ENCODE data around the gene TMEM41B. TPM values are rescaled to one million over a fixed set of nuclear protein-coding genes. Genes with fewer than 3 reads are reported as not detected.
A peak's percentile ranks its signal among the peaks of the same experiment; 100 is the strongest.

TMEM41B gene
- total RNA-seq, 1 donor from 2014 or later: 43.6 TPM

DNA sequence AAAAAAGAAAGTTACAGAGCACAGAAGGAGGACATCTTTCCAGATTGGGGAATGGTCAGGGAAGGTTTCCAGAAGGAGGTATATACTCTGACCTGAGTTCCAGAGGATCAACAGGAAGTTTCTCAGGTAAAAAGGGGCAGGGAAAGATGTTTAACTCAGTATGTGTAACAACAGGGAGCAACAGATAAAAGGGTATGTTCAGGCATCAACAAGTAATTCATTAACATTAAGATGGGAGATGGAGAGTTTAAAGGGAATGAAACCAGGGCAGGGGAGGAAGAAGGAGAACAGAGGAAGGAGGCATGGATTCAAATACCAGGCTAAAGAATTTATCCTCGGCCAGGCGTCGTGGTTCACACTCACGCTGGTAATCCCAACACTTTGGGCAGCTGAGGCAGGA, 46.7 kb downstream of the TMEM41B start:
- peaks cover 12% of the 10 kb centered on the region for H3K9me3 Mint-ChIP-seq (ENCODE audit: unreplicated experiment)
- DNase-seq: no peak
- H3K27ac Mint-ChIP-seq (ENCODE audit: unreplicated experiment): no peak overlapping the region
- no peaks in the 10 kb centered on the region for H3K36me3 Mint-ChIP-seq (ENCODE audit: unreplicated experiment)
- peaks cover 13% of the 10 kb centered on the region for H3K27me3 Mint-ChIP-seq (ENCODE audit: unreplicated experiment)
- H3K4me3 Mint-ChIP-seq (ENCODE audit: unreplicated experiment): no peak overlapping the region
- TF ChIP-seq, protein P1, sequence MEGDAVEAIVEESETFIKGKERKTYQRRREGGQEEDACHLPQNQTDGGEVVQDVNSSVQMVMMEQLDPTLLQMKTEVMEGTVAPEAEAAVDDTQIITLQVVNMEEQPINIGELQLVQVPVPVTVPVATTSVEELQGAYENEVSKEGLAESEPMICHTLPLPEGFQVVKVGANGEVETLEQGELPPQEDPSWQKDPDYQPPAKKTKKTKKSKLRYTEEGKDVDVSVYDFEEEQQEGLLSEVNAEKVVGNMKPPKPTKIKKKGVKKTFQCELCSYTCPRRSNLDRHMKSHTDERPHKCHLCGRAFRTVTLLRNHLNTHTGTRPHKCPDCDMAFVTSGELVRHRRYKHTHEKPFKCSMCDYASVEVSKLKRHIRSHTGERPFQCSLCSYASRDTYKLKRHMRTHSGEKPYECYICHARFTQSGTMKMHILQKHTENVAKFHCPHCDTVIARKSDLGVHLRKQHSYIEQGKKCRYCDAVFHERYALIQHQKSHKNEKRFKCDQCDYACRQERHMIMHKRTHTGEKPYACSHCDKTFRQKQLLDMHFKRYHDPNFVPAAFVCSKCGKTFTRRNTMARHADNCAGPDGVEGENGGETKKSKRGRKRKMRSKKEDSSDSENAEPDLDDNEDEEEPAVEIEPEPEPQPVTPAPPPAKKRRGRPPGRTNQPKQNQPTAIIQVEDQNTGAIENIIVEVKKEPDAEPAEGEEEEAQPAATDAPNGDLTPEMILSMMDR (IDR thresholded peaks at IDR 0.05; ENCODE audit: partially characterized antibody, unreplicated experiment): no peak
- H3K4me1 Mint-ChIP-seq (ENCODE audit: low read depth, unreplicated experiment): peaks cover 7% of the 10 kb centered on the region

DNA sequence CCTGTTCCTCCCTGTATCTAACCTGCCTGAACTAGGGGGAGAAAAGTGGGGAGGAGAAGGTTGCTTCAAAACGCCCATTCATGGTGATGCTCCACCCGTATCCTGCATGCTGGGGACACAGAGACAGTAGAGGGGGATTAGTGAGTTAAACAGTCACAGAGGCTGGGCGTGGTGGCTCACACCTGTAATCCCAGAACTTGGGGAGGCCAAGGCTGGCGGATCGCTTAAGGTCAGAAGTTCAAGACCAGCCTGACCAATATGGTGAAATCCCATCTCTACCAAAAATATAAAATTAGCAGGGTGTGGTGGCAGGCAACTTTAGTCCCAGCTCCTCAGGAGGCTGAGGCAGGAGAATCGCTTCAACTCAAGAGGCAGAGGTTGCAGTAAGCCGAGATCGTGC, 47.5 kb downstream of the TMEM41B start:
- Mint-ChIP-seq H3K27me3 (ENCODE audit: unreplicated experiment) (peaks cover 13% of the 10 kb centered on the region), H3K9me3 (ENCODE audit: unreplicated experiment) (peaks cover 12% of the 10 kb centered on the region), H3K27ac (ENCODE audit: unreplicated experiment) (no peak overlapping the region), H3K4me1 (ENCODE audit: low read depth, unreplicated experiment) (peaks cover 7% of the 10 kb centered on the region), H3K4me3 (ENCODE audit: unreplicated experiment) (no peak overlapping the region), H3K36me3 (ENCODE audit: unreplicated experiment) (no peaks in the 10 kb centered on the region)
- DNase-seq: no peak
- TF ChIP-seq, protein P1 (IDR thresholded peaks at IDR 0.05; ENCODE audit: partially characterized antibody, unreplicated experiment): no peak

DNA sequence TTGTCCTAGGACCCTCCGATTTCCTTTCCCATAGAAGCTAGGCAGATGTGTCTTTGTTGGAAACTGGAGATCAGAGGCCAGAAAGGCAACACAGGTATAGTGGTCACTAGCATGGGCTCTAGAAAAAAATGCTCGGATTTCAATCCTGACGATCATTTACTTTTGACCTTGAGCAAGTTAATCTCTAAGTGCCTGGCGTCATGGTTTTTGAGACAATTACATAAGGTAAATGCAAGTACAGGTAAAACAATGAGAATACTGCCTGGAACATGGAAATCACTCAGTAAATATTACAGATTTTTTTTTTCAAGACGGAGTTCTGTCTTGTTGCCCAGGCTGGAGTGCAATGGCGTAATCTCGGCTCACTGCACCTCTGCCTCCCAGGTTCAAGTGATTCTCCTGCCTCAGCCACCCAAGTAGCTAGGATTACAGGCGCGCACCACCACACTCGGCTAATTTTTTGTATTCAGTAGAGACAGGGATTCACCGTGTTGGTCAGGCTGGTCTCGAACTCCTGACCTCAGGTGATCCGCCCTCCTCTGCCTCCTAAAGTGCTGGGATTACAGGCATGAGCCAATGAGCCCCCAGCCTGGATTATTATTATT, 48.2 kb downstream of the TMEM41B start:
- H3K4me3 Mint-ChIP-seq (ENCODE audit: unreplicated experiment): peak overlapping the region; percentile 87
- no peak for DNase-seq
- H3K27me3 Mint-ChIP-seq (ENCODE audit: unreplicated experiment): peaks cover 13% of the 10 kb centered on the region

DNA sequence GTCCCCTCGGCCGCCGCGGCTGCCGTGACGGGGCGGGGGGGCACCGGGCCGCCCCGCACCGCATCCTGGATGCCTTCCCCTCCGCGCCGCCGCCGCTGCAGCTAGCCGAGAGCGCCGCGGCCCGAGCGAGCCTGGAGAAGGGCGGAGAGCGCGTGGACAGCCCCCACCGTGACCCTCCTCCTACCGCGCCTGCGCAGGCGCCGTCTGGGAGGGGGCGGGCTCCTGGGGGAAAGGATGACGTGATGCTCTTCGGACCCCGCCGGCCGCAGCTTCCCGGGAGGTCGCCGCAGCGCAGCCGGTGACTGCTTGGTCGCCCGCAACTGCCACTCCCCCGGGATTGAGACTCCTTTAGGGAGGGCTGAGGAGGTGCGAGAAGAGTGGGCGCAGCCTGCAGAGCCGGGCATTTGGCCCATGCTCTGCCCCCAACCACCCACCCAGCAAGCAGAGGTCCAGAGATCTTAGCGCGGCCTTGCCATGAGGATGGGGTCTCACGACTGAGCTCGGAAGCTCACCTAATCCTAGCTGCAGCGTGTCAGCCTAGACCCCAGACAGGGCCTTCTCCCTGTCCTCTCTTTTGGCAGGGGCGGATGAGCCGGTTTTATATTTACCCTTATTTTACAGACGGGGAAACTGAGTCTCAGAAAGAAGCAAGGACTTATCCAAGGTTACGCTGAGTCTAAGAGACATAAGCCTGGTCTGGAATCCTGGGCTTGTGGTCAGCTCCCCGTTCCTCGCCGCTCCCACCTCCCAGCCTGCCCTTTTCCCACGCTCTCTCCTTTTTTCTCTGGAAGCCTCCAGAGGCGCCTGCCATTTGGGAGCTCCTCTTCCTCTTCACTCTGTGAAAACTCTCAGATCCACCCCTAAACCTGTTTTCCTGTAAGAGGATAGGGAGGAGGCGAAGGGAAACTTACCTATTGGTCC, 48.9 kb downstream of the TMEM41B start, which contains the start of gene DENND5A:
Gene DENND5A (minus strand): TSS at position 140 of the 921 bp plus-strand sequence. CDS start 281 bp downstream, outside the sequence.
- peak within 1 kb of the TSS; percentile 94 for H3K4me3 Mint-ChIP-seq (ENCODE audit: unreplicated experiment)
- peaks cover 18% of the 10 kb centered on the region for H3K4me1 Mint-ChIP-seq (ENCODE audit: low read depth, unreplicated experiment)
- H3K27ac Mint-ChIP-seq (ENCODE audit: unreplicated experiment): peak within 1 kb of the TSS; percentile 91
- peaks cover 13% of the 10 kb centered on the region for H3K27me3 Mint-ChIP-seq (ENCODE audit: unreplicated experiment)
- peaks cover 12% of the 10 kb centered on the region for H3K9me3 Mint-ChIP-seq (ENCODE audit: unreplicated experiment)
- TF ChIP-seq, protein P1 (IDR thresholded peaks at IDR 0.05; ENCODE audit: partially characterized antibody, unreplicated experiment): no peak
- DNase-seq: peak; percentile 93
- no peaks in the 10 kb centered on the region for H3K36me3 Mint-ChIP-seq (ENCODE audit: unreplicated experiment)

More for the DNA sequence above, 48.2 kb downstream of the TMEM41B start:
- H3K4me1 Mint-ChIP-seq (ENCODE audit: low read depth, unreplicated experiment): peaks cover 13% of the 10 kb centered on the region
- H3K9me3 Mint-ChIP-seq (ENCODE audit: unreplicated experiment): peaks cover 12% of the 10 kb centered on the region
- peak overlapping the region; percentile 86 for H3K27ac Mint-ChIP-seq (ENCODE audit: unreplicated experiment)
- H3K36me3 Mint-ChIP-seq (ENCODE audit: unreplicated experiment): no peaks in the 10 kb centered on the region
- TF ChIP-seq, protein P1 (IDR thresholded peaks at IDR 0.05; ENCODE audit: partially characterized antibody, unreplicated experiment): no peak

Data from glutamatergic neuron (in vitro differentiated cells).